ENCODE data around the gene SSH3. TPM values are rescaled to one million over a fixed set of nuclear protein-coding genes. Genes with fewer than 3 reads are reported as not detected.

Gene SSH3
- total RNA-seq, 3 donors from 2014 or later (not counting 1 experiment from before 2014, with no cell fraction given): 34.3 to 42.7 (median 38.1) TPM

GRCh38 chr11:67280788-67281551, 22.4 kb upstream of the SSH3 start:
- intact Hi-C loops (cut with micrococcal nuclease): no loop called here
- Histone ChIP-seq H3K4me3 (ENCODE audit: low read length) (no peak overlapping the region), H3K9me3 (ENCODE audit: control insufficient read depth, insufficient read depth, low read length) (no peaks in the 10 kb centered on the region), H3K27ac (ENCODE audit: low read length) (peak overlapping the region; percentile 42), H3K4me1 (ENCODE audit: control insufficient read depth, insufficient read depth, low read length) (peaks cover 100% of the 10 kb centered on the region), H3K27me3 (ENCODE audit: control insufficient read depth, insufficient read depth, low read length) (no peaks in the 10 kb centered on the region), H3K36me3 (ENCODE audit: control insufficient read depth, insufficient read depth, low read length) (peaks cover 89% of the 10 kb centered on the region)
- H3K27me3 Mint-ChIP-seq (ENCODE audit: low read depth in 2 of 2): no peaks in the 10 kb centered on the region
- no peak for ATAC-seq
- peaks cover 36 to 50% of the 10 kb centered on the region in 2 donors for H3K4me1 Mint-ChIP-seq
- no peaks in the 10 kb centered on the region for H3K36me3 Mint-ChIP-seq
- H3K27ac Mint-ChIP-seq: peak overlapping the region; percentile 96 to 97
- no peak for DNase-seq
- WGBS (ENCODE audit: insufficient coverage): 94% methylated on average over 31 of the region's 31 CpGs
- TF ChIP-seq CTCF (IDR thresholded peaks at IDR 0.05): no peak
- H3K4me3 Mint-ChIP-seq: no peak overlapping the region
- H3K9me3 Mint-ChIP-seq: no peaks in the 10 kb centered on the region

GRCh38 chr11:67281552-67282150, 21.7 kb upstream of the SSH3 start:
- peaks cover 35 to 50% of the 10 kb centered on the region in 2 donors for H3K4me1 Mint-ChIP-seq
- TF ChIP-seq CTCF (IDR thresholded peaks at IDR 0.05): no peak
- DNase-seq: no peak
- H3K36me3 Mint-ChIP-seq: no peaks in the 10 kb centered on the region
- 96% methylated on average over 27 of the region's 27 CpGs for WGBS (ENCODE audit: insufficient coverage)
- Histone ChIP-seq H3K36me3 (ENCODE audit: control insufficient read depth, insufficient read depth, low read length) (peaks cover 90% of the 10 kb centered on the region), H3K4me1 (ENCODE audit: control insufficient read depth, insufficient read depth, low read length) (peaks cover 100% of the 10 kb centered on the region), H3K4me3 (ENCODE audit: low read length) (no peak overlapping the region), H3K27ac (ENCODE audit: low read length) (peak overlapping the region; percentile 12), H3K9me3 (ENCODE audit: control insufficient read depth, insufficient read depth, low read length) (no peaks in the 10 kb centered on the region), H3K27me3 (ENCODE audit: control insufficient read depth, insufficient read depth, low read length) (no peaks in the 10 kb centered on the region)
- ATAC-seq: no peak
- intact Hi-C loops (cut with micrococcal nuclease): no loop called here
- H3K27ac Mint-ChIP-seq: peak overlapping the region in 1 of 2 donors; percentile 68
- H3K4me3 Mint-ChIP-seq: no peak overlapping the region
- H3K9me3 Mint-ChIP-seq: no peaks in the 10 kb centered on the region
- H3K27me3 Mint-ChIP-seq (ENCODE audit: low read depth in 2 of 2): no peaks in the 10 kb centered on the region

GRCh38 chr11:67282155-67282875, 21.0 kb upstream of the SSH3 start:
- Mint-ChIP-seq H3K36me3 (no peaks in the 10 kb centered on the region), H3K27me3 (ENCODE audit: low read depth in 2 of 2) (no peaks in the 10 kb centered on the region), H3K27ac (peak overlapping the region in 1 of 2 donors; percentile 68), H3K9me3 (no peaks in the 10 kb centered on the region), H3K4me3 (no peak overlapping the region), H3K4me1 (peaks cover 35 to 50% of the 10 kb centered on the region in 2 donors)
- peaks cover 100% of the 10 kb centered on the region for H3K4me1 ChIP-seq (ENCODE audit: control insufficient read depth, insufficient read depth, low read length)
- intact Hi-C loops (cut with micrococcal nuclease): no loop called here
- ATAC-seq (no peak), DNase-seq (no peak)
- H3K36me3 ChIP-seq (ENCODE audit: control insufficient read depth, insufficient read depth, low read length): peaks cover 92% of the 10 kb centered on the region
- TF ChIP-seq CTCF (IDR thresholded peaks at IDR 0.05): no peak
- no peaks in the 10 kb centered on the region for H3K27me3 ChIP-seq (ENCODE audit: control insufficient read depth, insufficient read depth, low read length)
- no peak overlapping the region for H3K4me3 ChIP-seq (ENCODE audit: low read length)
- H3K27ac ChIP-seq (ENCODE audit: low read length): peak overlapping the region; percentile 12
- no peaks in the 10 kb centered on the region for H3K9me3 ChIP-seq (ENCODE audit: control insufficient read depth, insufficient read depth, low read length)
- WGBS (ENCODE audit: insufficient coverage): 90% methylated on average over 20 of the region's 20 CpGs
